GM18858 (cell line): ENCODE measurements around the gene ZNF35.
"Not testable (repeated sequence)": the region's sequence is repeated elsewhere in the genome, so short reads cannot be mapped to it uniquely, and the experiment has no call there.

Experiments
- ATAC-seq: cut with Tn5 transposase; IDR thresholded peaks from one replicate; pipeline ENCODE4 v1.9.1; 2021; ENCODE audit not compliant: unreplicated experiment

The ZNF35 gene

DNA sequence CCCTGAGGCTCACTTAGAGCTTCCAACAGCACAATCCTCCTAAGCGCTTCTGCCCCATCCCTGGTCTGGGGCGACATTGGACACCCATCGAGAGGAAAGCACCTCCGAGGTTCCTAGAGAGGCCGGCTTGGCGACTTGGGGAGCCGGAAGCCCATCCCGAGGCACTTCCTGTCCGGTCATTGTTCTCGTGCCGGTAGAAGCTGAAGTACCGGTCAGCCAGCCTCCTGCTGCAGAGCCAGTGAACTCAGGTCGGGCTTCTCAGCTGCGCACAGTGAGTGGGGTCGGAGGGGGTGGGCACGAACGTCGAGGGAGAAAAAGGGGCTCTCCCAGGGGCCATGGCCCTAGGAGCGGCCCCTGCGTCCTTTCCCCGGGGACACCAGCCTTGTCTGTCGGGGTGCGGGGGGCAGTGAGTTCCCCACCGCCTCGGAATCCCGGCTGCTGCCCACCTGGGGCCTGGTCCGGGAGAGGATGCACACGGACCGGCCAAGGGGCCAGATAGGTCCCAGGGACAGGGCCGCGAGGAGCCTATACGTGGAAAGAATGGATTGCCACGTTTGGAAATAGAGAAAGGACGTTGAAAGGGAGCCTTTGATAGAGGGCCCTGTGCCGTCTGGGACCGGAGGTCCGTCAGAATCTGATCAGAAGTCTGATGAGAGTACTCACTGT is at the start of gene ZNF35:
TSS of gene ZNF35 (plus strand) at position 169 of the 666 bp plus-strand sequence. CDS start 2,336 bp downstream, outside the sequence.
- ATAC-seq = peak; percentile 88

GRCh38 chr3:44601749-44602148 is 46.8 kb upstream of the ZNF35 start:
- ATAC-seq = no peak

DNA sequence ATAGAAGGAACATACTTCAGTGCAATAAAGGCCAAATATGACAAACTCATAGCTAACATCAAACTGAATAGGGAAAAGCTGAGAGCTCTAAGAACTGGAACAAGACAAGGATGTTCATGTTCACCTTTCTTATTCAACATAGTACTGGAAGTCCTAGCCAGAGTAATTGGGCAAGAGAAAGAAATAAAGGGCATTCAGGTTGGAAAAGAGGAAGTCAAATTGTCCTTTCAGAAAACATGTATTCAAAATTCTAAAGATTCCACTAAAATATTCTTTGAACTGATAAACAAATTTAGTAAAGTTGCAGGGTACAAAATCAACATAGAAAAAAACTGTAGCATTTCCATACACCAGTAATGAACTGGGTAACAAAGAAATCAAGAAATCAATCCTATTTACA is 35.9 kb upstream of the ZNF35 start:
- no peak for ATAC-seq

GRCh38 chr3:44624749-44625480 is 23.6 kb upstream of the ZNF35 start, which contains the start of gene ZNF197:
ZNF197 (plus strand) TSS chr3:44625036; CDS start chr3:44629155, 4,119 bp downstream.
- ATAC-seq = peak; percentile 77

DNA sequence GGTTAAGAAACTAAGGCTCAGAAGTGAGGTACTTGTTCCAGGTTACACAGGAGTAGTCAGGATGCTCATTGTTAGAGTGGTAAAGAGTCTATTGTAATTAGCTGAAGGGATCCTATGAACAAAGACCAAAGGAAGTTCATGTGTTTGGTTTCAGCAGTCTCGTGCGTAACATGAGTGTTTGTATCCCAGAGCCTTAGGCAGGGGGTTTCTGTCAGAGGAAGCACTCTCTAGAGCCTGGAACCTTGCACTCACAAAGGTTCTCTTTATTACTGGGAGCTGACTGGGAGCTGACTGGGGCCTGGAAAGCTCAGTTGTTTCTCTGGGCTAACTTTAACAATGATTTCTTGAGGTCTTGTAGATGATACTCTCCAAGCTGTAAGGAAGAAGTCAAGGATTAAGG is 19.8 kb upstream of the ZNF35 start:
- no peak for ATAC-seq

- no peak for ATAC-seq
Measured at GRCh38 chr3:44632193-44632592, 16.3 kb upstream of the ZNF35 start.

- no peak for ATAC-seq
Measured at GRCh38 chr3:44642337-44642736, 6.2 kb upstream of the ZNF35 start.

GRCh38 chr3:44643024-44643423 is 5.5 kb upstream of the ZNF35 start:
- ATAC-seq = no peak

- ATAC-seq = no peak
Measured at GRCh38 chr3:44647771-44648170, 761 bp upstream of the ZNF35 start.

GRCh38 chr3:44649709-44650108 is 1.2 kb downstream of the ZNF35 start:
- no peak for ATAC-seq

DNA sequence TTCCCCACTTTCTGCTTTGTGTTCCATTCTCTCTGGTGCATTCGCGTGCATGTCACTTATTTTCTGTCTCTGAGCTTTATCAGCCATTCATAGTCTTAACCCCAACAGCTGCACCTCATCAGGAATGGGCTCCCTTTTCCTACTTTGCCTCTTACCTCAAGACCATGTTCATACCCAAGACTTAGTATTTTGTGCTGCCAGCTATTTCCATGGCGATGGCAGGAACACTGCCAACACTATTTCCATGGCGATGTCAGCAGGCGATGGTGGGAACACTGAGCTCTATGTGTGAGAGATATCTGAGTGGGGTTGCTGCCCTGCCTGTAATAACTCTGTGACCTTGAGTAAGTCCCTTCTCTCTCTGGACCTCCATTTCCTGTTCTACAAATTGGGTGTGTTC is 5.5 kb downstream of the ZNF35 start:
- no peak for ATAC-seq

GRCh38 chr3:44659015-44659414 is 10.5 kb downstream of the ZNF35 start:
- ATAC-seq = no peak

- ATAC-seq = no peak
Measured at GRCh38 chr3:44659434-44659833, 10.9 kb downstream of the ZNF35 start.

DNA sequence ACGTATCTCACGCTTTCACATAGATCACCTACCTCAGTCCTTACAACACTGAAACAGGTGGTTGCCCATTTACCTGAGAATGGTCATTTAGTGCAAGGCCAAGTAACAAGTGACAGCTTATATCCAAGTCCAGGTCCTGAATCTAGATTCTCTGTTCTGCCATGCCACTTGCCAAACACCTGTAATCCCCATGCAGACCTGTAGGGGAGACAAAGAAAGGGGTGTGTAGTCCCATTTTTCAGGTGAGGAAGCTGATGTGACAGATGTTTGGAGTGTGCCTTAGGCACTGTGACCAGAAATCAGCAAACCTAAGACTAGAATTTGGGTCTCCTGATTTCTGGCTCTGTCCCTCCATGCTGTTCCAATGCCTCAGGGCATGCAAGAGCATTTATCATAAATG is 12.7 kb downstream of the ZNF35 start:
- no peak for ATAC-seq

DNA sequence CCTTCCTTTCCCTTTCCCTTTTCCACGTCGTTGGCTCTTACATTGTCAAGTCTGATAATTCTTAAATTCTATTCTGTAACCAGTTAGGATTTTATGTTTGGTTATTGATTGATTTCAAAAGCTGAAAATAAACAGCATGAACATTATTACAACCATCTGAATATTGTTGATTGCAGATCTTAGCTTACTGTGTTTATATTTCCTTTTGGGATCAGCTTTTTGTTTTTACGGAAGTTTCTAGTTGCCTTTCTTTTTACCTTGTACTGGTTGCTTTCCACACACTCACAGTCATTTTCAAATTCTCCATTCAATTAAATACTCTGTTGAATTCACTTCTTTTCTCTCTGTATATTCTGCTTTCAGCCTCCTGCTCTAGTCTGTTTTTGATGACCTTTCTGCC is 16.6 kb downstream of the ZNF35 start:
- no peak for ATAC-seq

DNA sequence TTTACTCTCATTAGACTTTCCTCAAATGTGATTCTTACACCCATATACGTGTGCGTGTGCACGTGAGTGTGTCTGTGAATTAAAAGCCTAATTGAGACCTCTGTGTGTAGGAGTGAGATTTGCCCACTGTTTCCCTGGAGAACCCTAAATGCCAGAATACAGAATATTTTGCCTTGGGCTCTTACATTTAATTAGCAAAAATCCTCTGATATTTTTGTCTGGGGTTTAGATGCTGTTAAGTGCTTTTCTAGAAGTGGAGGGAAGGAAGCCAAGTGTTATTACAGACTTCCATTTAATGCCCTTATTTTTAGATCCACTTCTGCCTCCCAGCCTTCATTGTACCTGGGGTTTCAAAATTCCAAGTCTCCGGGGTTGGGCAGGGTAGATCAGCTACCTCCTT is 17.8 kb downstream of the ZNF35 start:
- ATAC-seq = no peak

DNA sequence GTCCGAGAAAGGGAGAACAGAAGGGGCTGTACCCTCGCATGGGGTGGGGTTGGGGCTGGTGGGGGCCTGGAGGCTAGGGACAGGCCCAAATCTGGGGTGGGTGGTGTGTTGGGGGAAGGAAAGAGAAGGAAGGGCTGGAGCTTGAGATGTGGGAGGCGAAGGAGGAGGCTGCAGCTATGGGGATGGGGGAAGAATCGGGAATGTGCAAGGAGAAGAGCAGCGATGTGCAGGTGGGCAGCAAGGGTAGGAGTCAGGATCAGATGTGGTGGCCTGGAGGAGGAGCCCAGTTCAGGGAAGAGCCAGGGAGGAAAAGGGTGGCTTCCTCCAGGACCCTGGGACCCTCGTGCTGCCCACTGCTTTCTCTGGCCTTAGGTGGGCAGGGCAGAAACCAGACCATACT is 21.2 kb downstream of the ZNF35 start:
- ATAC-seq = no peak

- ATAC-seq = not testable (repeated sequence)
Measured at GRCh38 chr3:44673466-44673865, 24.9 kb downstream of the ZNF35 start.

- ATAC-seq = no peak
Measured at GRCh38 chr3:44674211-44674610, 25.7 kb downstream of the ZNF35 start.

DNA sequence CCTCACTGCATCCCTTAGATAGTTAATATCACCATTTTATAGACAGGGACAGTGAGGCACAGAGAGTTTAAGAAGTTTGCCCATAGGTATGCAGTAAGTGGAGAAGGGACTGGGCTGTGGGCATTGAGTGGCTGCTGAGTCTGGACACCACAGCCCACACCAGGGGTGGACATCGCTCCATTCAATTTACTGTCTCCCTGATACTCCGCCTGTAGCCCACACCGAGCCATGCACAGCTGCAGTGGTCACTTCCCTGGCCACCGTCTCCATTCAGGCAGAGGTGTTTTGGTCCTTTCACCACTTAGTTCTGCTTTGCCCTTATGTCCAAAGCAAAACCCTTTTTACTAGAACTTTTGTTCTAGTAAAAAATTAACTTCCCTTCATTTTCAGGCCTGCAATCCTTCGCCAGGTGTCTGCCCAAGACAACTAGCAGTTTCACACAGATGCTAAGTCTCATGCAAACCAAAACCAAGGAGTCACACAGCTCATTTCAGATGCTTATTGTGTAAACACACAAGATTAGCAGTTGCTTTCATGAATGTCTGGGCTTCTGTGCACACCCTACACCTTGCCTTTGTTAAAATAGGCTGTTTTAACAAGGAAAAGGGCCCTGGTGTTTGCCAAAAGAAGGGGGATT is 30.1 kb downstream of the ZNF35 start:
- ATAC-seq = no peak

DNA sequence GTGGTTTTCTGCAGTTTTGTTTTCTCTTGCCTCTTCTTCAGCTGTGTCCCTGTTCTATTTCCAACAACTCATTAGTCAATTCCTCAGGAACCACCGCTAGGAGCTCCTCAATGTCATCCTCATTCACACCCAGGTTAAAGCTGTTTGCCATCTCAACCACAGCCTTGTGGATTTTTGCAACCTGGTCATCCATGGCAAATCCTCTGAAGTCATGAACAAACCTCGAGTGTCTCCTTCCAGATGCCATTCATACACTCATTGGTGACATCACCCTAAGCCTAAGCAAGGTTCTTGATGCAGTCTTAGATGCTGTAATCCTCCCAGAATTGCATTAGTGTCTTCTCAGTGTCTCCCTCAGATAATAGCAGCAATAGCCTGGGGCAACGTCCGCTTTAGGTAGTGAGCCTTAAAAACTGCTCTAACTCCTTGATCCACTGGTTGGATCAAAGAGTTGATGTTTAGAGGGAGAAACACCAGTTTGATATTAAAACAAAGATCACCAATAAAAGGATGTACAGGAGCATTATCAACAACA is 32.5 kb downstream of the ZNF35 start:
- ATAC-seq = no peak
